Heart left ventricle (tissue), 16 donors: Measurements from ENCODE around the gene GART. TPM values are rescaled to one million over a fixed set of nuclear protein-coding genes. Genes with fewer than 3 reads are reported as not detected.
"Not testable (repeated sequence)": the region's sequence is repeated elsewhere in the genome, so short reads cannot be mapped to it uniquely, and the experiment has no call there.

Experiments used
- ATAC-seq, 4 donors: fragments of 200-7000 bp; cut with Tn5 transposase; one replicate each; pipeline ENCODE4 v1.9.1; 2020 to 2022; ENCODE audit warnings: moderate library complexity in 4 of 4, mild to moderate bottlenecking in 3 of 4, moderate number of reproducible peaks in 1 of 4
- DNase-seq, 5 donors: peaks; one replicate each; pipeline ENCODE4 v3.0.0-alpha.2; 2020
- H3K27ac ChIP-seq, 12 donors: fragments of 200-600 bp; sonication (generic) in 4 of 12; one replicate each; pipeline versions ENCODE4 v1.5.0 to v1.8.0; 2016 to 2022; ENCODE audit warnings: mild to moderate bottlenecking in 2 of 12
- H3K27me3 ChIP-seq, 9 donors: fragments of 200-600 bp; sonication (generic) in 2 of 9; one replicate each; pipeline versions ENCODE4 v1.5.1 to v1.8.0; 2016 to 2022; ENCODE audit warnings: mild to moderate bottlenecking in 3 of 9
- H3K36me3 ChIP-seq, 9 donors: fragments of 200-600 bp; sonication (generic) in 2 of 9; one replicate each; pipeline versions ENCODE4 v1.5.0 to v1.8.0; 2018 to 2022; ENCODE audit warnings: mild to moderate bottlenecking in 2 of 9
- H3K4me1 ChIP-seq, 12 donors: fragments of 200-600 bp; sonication (generic) in 4 of 12; one replicate each; pipeline versions ENCODE4 v1.5.0 to v1.8.0; 2016 to 2022; ENCODE audit warnings: mild to moderate bottlenecking in 3 of 12
- H3K4me3 ChIP-seq, 12 donors: fragments of 200-600 bp; sonication (generic) in 4 of 12; one replicate each; pipeline versions ENCODE4 v1.5.0 to v1.8.0; 2017 to 2022; ENCODE audit warnings: mild to moderate bottlenecking in 9 of 12, moderate library complexity in 4 of 12
- H3K9me3 ChIP-seq, 12 donors: fragments of 200-600 bp; sonication (generic) in 4 of 12; one replicate each; pipeline versions ENCODE4 v1.5.0 to v1.8.0; 2016 to 2022; ENCODE audit warnings: mild to moderate bottlenecking in 1 of 12
- CTCF ChIP-seq, 12 donors: fragments of 200-600 bp; sonication (generic) in 4 of 12; IDR thresholded peaks; one replicate each; pipeline versions ENCODE4 v1.5.0 to v1.8.0; 2018 to 2022; ENCODE audit warnings: antibody characterized with exemption in 12 of 12, mild to moderate bottlenecking in 5 of 12
- POLR2A ChIP-seq, 2 donors: fragments of 450-650 bp; IDR thresholded peaks; one replicate each; pipeline ENCODE4 v1.6.1; 2017; ENCODE audit warnings: antibody characterized with exemption in 2 of 2, mild to moderate bottlenecking in 2 of 2, moderate library complexity in 2 of 2
- WGBS, 4 donors: extraction: QIAGEN DNeasy Blood & Tissue Kit in 2 of 4; methylation state at CpG; one replicate each; pipeline versions ENCODE4 v1.1.5 to v1.1.7; 2013 to 2018; 5-methylcytosine and 5-hydroxymethylcytosine counted together
- intact Hi-C, 10 donors: fragments of 100-400 bp; cut with DNase I; formaldehyde crosslinking; loops; one replicate each; pipeline versions ENCODE4 v1.11.1 to v1.14.2; 2022
- polyA plus RNA-seq, 2 donors: library from polyadenylated mRNA; stranded (reverse); fragments of 200-250 nt; gene quantifications; one replicate each; pipeline ENCODE4 v1.2.3, GENCODE V29; 2013
- total RNA-seq, 9 donors: library from RNA; depleted of rRNA in 2 of 9; stranded (reverse); fragments of >200 nt in 2 of 9; fragmentation: NEBNext Ultra II Directional in 3 of 9; extraction: Animal tissue kit (Norgen Biotek cat#: 25700) in 3 of 9; gene quantifications; one replicate each; pipeline versions ENCODE4 v1.1.0 to v1.2.4, GENCODE V29; 2016 to 2023
- donor health status: ischemic (EF 13 %, LVEDD 7.1; RV severe dilation, severe dysfunction).
- donor health status: healthy with polysubstance abuse.
- donor health status: DM: no; HTN: yes; CAD: no.
- donor health status: DM: no; HTN: no; CAD: no.
- donor health status: ischemic (EF 25% LVEDD 6.9; RV normal size, moderate dysfunction).
- donor health status: ischemic (EF 25% LVEDD 5.7; RV mildly dilated, moderate dysfunction).
- donor health status: healthy.
- donor health status: DM: yes; HTN: yes; CAD: no.
- donor health status: ischemic (EF 35%, LVEDD 5.7; RV mildly dilated, moderate dysfunction).
- donor health status: nonischemic (EF 11% LVEDD 7.7; RV severe dilation, severe dysfunction).
- donor health status: DM: yes; HTN: yes; CAD: no.
- donor health status: PGD.
- donor health status: ischemic (EF 29% LVEDD 5.4; RV normal size, mild dysfunction).
- donor health status: nonischemic (EF 23%, LVEDD 6.1; RV moderate dilation, normal function).

Gene GART
- total and polyA plus RNA-seq, 11 donors: 9.0 to 53.1 (median 40.7) TPM

GRCh38 chr21:33586927-33587326, 45.0 kb upstream of the GART start:
- DNase-seq: no peak
- H3K9me3 ChIP-seq: no peaks in the 10 kb centered on the region
- peaks cover 0 to 26% (median 6%) of the 10 kb centered on the region in 9 donors for H3K36me3 ChIP-seq
- H3K4me3 ChIP-seq: no peak overlapping the region
- TF ChIP-seq CTCF (IDR thresholded peaks at IDR 0.05): no peak
- no peak for TF ChIP-seq POLR2A (IDR thresholded peaks at IDR 0.05)
- no peak overlapping the region for H3K27ac ChIP-seq
- peaks cover 0 to 21% (median 10%) of the 10 kb centered on the region in 12 donors for H3K4me1 ChIP-seq
- 78 to 82% (median 80%) methylated on average over 6 of the region's 6 CpGs for WGBS, 4 donors
- intact Hi-C loops: loop anchor here in 3 of 10 donors (5.0 kb wide), 1 partner anchor 45 kb away; the partner anchor contains the start of genes GART (in 3 of the 3) and SON (in 3 of the 3)
- no peaks in the 10 kb centered on the region for H3K27me3 ChIP-seq
- ATAC-seq: no peak

- 56 to 66% (median 58%) methylated on average over 3 of the region's 3 CpGs for WGBS, 4 donors
- Histone ChIP-seq H3K27me3 (no peaks in the 10 kb centered on the region), H3K4me3 (no peak overlapping the region), H3K27ac (no peak overlapping the region), H3K9me3 (no peaks in the 10 kb centered on the region), H3K36me3 (peaks cover 0 to 45% (median 18%) of the 10 kb centered on the region in 9 donors), H3K4me1 (peaks cover 0 to 20% (median 11%) of the 10 kb centered on the region in 12 donors)
- intact Hi-C loops: no loop called here
- ATAC-seq (no peak), DNase-seq (no peak)
- no peak for TF ChIP-seq CTCF (IDR thresholded peaks at IDR 0.05)
Observed at GRCh38 chr21:33584455-33584854, 42.5 kb upstream of the GART start.

- intact Hi-C loops: no loop called here
- Histone ChIP-seq H3K27me3 (no peaks in the 10 kb centered on the region), H3K4me1 (peaks cover 0 to 7% (median 0%) of the 10 kb centered on the region in 12 donors), H3K9me3 (no peaks in the 10 kb centered on the region), H3K4me3 (no peak overlapping the region), H3K27ac (peak overlapping the region in 2 of 12 donors; percentile 13 to 14), H3K36me3 (peaks cover 0 to 89% (median 62%) of the 10 kb centered on the region in 9 donors)
- no peak for DNase-seq
- TF ChIP-seq CTCF (IDR thresholded peaks at IDR 0.05) (no peak), POLR2A (IDR thresholded peaks at IDR 0.05) (no peak)
- ATAC-seq: peak in 1 of 4 donors; percentile 30
- WGBS, 4 donors: 84 to 90% (median 89%) methylated on average over 7 of the region's 7 CpGs
Observed at GRCh38 chr21:33578959-33579542, 37.1 kb upstream of the GART start.

- DNase-seq (no peak), ATAC-seq (no peak)
- Histone ChIP-seq H3K27ac (no peak overlapping the region), H3K27me3 (no peaks in the 10 kb centered on the region), H3K4me1 (peaks cover 0 to 7% (median 0%) of the 10 kb centered on the region in 12 donors), H3K4me3 (no peak overlapping the region), H3K36me3 (peaks cover 0 to 92% (median 71%) of the 10 kb centered on the region in 9 donors), H3K9me3 (no peaks in the 10 kb centered on the region)
- no peak for TF ChIP-seq CTCF (IDR thresholded peaks at IDR 0.05)
- TF ChIP-seq POLR2A (IDR thresholded peaks at IDR 0.05): no peak
- WGBS, 4 donors: 91 to 96% (median 92%) methylated on average over 2 of the region's 2 CpGs
- intact Hi-C loops: no loop called here
Observed at GRCh38 chr21:33578214-33578613, 36.3 kb upstream of the GART start.

- WGBS, 4 donors: 43 to 63% (median 55%) methylated on average over 2 of the region's 2 CpGs
- H3K27ac ChIP-seq, H3K4me3 ChIP-seq, H3K9me3 ChIP-seq, H3K27me3 ChIP-seq, DNase-seq, intact Hi-C loops: not testable (repeated sequence)
- Histone ChIP-seq H3K4me1 (peaks cover 0 to 12% (median 4%) of the 10 kb centered on the region in 12 donors), H3K36me3 (peaks cover 0 to 92% (median 85%) of the 10 kb centered on the region in 9 donors)
- peak in 1 of 4 donors; percentile 49 for ATAC-seq
Observed at GRCh38 chr21:33576741-33577141, 34.8 kb upstream of the GART start.
